H9 (cell line): Measurements from ENCODE around the gene NDC80. TPM values are rescaled to one million over a fixed set of nuclear protein-coding genes. Genes with fewer than 3 reads are reported as not detected.

Source experiments
- DNase-seq: peaks from one replicate; pipeline ENCODE4 v3.0.0-alpha.2; 2017
- H2AFZ ChIP-seq: one replicate; pipeline ENCODE4 v1.6.1; 2013; ENCODE audit warnings: mild to moderate bottlenecking, low read length, control low read depth, moderate library complexity
- H2AK5ac ChIP-seq: 2 replicates; pipeline ENCODE4 v1.6.1; 2013; ENCODE audit warnings: low read length, control low read depth, mixed read lengths; ENCODE audit not compliant: insufficient read length
- H2BK120ac ChIP-seq: one replicate; pipeline ENCODE4 v1.6.1; 2013; ENCODE audit warnings: low read depth, mild to moderate bottlenecking, low read length, control low read depth, inconsistent platforms; ENCODE audit not compliant: poor library complexity, severe bottlenecking
- H2BK12ac ChIP-seq: 2 replicates; pipeline ENCODE4 v1.6.1; 2013; ENCODE audit warnings: low read length, control low read depth, mixed read lengths, low read depth; ENCODE audit not compliant: insufficient read length
- H2BK15ac ChIP-seq: 2 replicates; pipeline ENCODE4 v1.6.1; 2013; ENCODE audit warnings: low read depth, low read length, control low read depth
- H2BK20ac ChIP-seq: one replicate; pipeline ENCODE4 v1.6.1; 2013; ENCODE audit warnings: low read depth, mild to moderate bottlenecking, low read length, control low read depth, inconsistent platforms; ENCODE audit not compliant: poor library complexity, severe bottlenecking
- H2BK5ac ChIP-seq: 2 replicates; pipeline ENCODE4 v1.6.1; 2013; ENCODE audit warnings: low read length, control low read depth, mixed read lengths; ENCODE audit not compliant: insufficient read length
- H3K14ac ChIP-seq: 2 replicates; pipeline ENCODE4 v1.6.1; 2013; ENCODE audit warnings: low read length, control low read depth; ENCODE audit not compliant: insufficient read depth
- H3K18ac ChIP-seq: 2 replicates; pipeline ENCODE4 v1.6.1; 2013; ENCODE audit warnings: low read depth, mild to moderate bottlenecking, mixed read lengths, low read length, control low read depth; ENCODE audit not compliant: insufficient read length
- H3K23ac ChIP-seq: 2 replicates; pipeline ENCODE4 v1.6.1; 2013; ENCODE audit warnings: low read length, control low read depth, mixed read lengths, low read depth; ENCODE audit not compliant: insufficient read length
- H3K23me2 ChIP-seq: 2 replicates; pipeline ENCODE4 v1.6.1; 2013; ENCODE audit warnings: low read depth, mild to moderate bottlenecking, mixed read lengths, low read length, control low read depth; ENCODE audit not compliant: insufficient read length, poor library complexity, severe bottlenecking
- H3K27ac ChIP-seq: 2 replicates; pipeline ENCODE4 v1.5.1; 2013; ENCODE audit warnings: low read length, control low read depth, mixed read lengths, low read depth; ENCODE audit not compliant: insufficient read length
- H3K27me3 ChIP-seq: 2 replicates; pipeline ENCODE4 v1.6.1; 2013; ENCODE audit warnings: low read length, control low read depth, inconsistent platforms; ENCODE audit not compliant: insufficient read depth
- H3K4ac ChIP-seq: 2 replicates; pipeline ENCODE4 v1.6.1; 2013; ENCODE audit warnings: low read depth, mild to moderate bottlenecking, control low read depth, inconsistent platforms, low read length, moderate library complexity
- H3K4me1 ChIP-seq: 2 replicates; pipeline ENCODE4 v1.6.1; 2013; ENCODE audit warnings: low read length, control low read depth, inconsistent platforms; ENCODE audit not compliant: insufficient read depth
- H3K4me2 ChIP-seq: 2 replicates; pipeline ENCODE4 v1.6.1; 2013; ENCODE audit warnings: low read length, control low read depth, mixed read lengths; ENCODE audit not compliant: insufficient read length, insufficient read depth
- H3K56ac ChIP-seq: 2 replicates; pipeline ENCODE4 v1.6.1; 2013; ENCODE audit warnings: low read depth, mild to moderate bottlenecking, mixed read lengths, low read length, control low read depth; ENCODE audit not compliant: insufficient read length
- H3K79me1 ChIP-seq: 2 replicates; pipeline ENCODE4 v1.6.1; 2013; ENCODE audit warnings: low read depth, mild to moderate bottlenecking, moderate library complexity, low read length, control low read depth, inconsistent platforms; ENCODE audit not compliant: insufficient read depth, poor library complexity, severe bottlenecking
- H3K79me2 ChIP-seq: 2 replicates; pipeline ENCODE4 v1.6.1; 2013; ENCODE audit warnings: low read length, control low read depth, inconsistent platforms; ENCODE audit not compliant: insufficient read depth
- H3K9ac ChIP-seq: 2 replicates; pipeline ENCODE4 v1.6.1; 2013; ENCODE audit warnings: low read length, control low read depth, mixed read lengths; ENCODE audit not compliant: insufficient read length; ENCODE audit errors: extremely low read depth
- H3K9me3 ChIP-seq: one replicate; pipeline ENCODE4 v1.6.1; 2013; ENCODE audit warnings: low read depth, low read length, inconsistent platforms; ENCODE audit not compliant: control insufficient read depth
- H3T11ph ChIP-seq: one replicate; pipeline ENCODE4 v1.6.1; 2013; ENCODE audit warnings: mild to moderate bottlenecking, low read length, control low read depth, inconsistent platforms
- H4K20me1 ChIP-seq: one replicate; pipeline ENCODE4 v1.6.1; 2013; ENCODE audit not compliant: control insufficient read depth, insufficient read length, insufficient read depth
- H4K5ac ChIP-seq: 2 replicates; pipeline ENCODE4 v1.6.1; 2013; ENCODE audit warnings: low read depth, mild to moderate bottlenecking, mixed read lengths, low read length, control low read depth; ENCODE audit not compliant: insufficient read length
- H4K8ac ChIP-seq: replicated peaks from 2 replicates; pipeline ENCODE4 v1.6.1; 2013; ENCODE audit warnings: low read length, control low read depth, mixed read lengths, low read depth; ENCODE audit not compliant: insufficient read length
- H4K91ac ChIP-seq: 2 replicates; pipeline ENCODE4 v1.6.1; 2013; ENCODE audit warnings: low read depth, mild to moderate bottlenecking, moderate library complexity, mixed read lengths, low read length, control low read depth; ENCODE audit not compliant: insufficient read length
- H3K27ac Mint-ChIP-seq, 3 experiments: 2 replicates in 2 of 3; 3 replicates in 1 of 3; pipeline ENCODE4 v1.8.0; 2020 to 2021; ENCODE audit warnings: mixed read lengths in 3 of 3, mild to moderate bottlenecking in 1 of 3, moderate library complexity in 1 of 3
- H3K27me3 Mint-ChIP-seq: 2 replicates; pipeline ENCODE4 v1.8.0; 2021; ENCODE audit warnings: low read depth, mild to moderate bottlenecking, moderate library complexity, mixed read lengths
- H3K36me3 Mint-ChIP-seq, 3 experiments: 2 replicates in 2 of 3; 3 replicates in 1 of 3; pipeline ENCODE4 v1.8.0; 2020 to 2021; ENCODE audit warnings: low read depth in 3 of 3, mixed read lengths in 3 of 3; ENCODE audit not compliant: insufficient read depth in 1 of 3
- H3K4me1 Mint-ChIP-seq, 2 experiments: 2 replicates each; pipeline ENCODE4 v1.8.0; 2020; ENCODE audit warnings: mixed read lengths in 2 of 2
- H3K4me3 Mint-ChIP-seq, 2 experiments: 2 replicates in 1 of 2; 3 replicates in 1 of 2; pipeline ENCODE4 v1.8.0; 2020 to 2021; ENCODE audit warnings: mild to moderate bottlenecking in 2 of 2, mixed read lengths in 2 of 2, moderate library complexity in 1 of 2
- H3K9me3 Mint-ChIP-seq, 2 experiments: 2 replicates in 1 of 2; 3 replicates in 1 of 2; pipeline ENCODE4 v1.8.0; 2020; ENCODE audit warnings: mild to moderate bottlenecking in 2 of 2, mixed read lengths in 2 of 2, moderate library complexity in 1 of 2
- WGBS: extraction: QIAGEN DNeasy Blood & Tissue Kit; methylation state at CpG from one replicate; pipeline ENCODE4 v1.1.7; 2013; ENCODE audit warnings: missing lambda C conversion rate, low lambda C conversion rate, mixed read lengths; ENCODE audit not compliant: insufficient read length; ENCODE audit errors: extremely low coverage; 5-methylcytosine and 5-hydroxymethylcytosine counted together
- total RNA-seq: library from RNA; stranded (reverse); gene quantifications from 2 replicates; pipeline ENCODE4 v1.2.1, GENCODE V29; 2021
- TF ChIP-seq, protein P1 (sequence below): fragments of 200-600 bp; sonication (generic); conservative IDR thresholded peaks from 3 replicates; pipeline ENCODE4 v1.8.0; 2021; ENCODE audit warnings: antibody characterized with exemption, mild to moderate bottlenecking

NDC80 gene
- total RNA-seq, 1 experiment from 2014 or later, result 39.5 TPM

- Histone ChIP-seq H4K20me1 (no peaks in the 10 kb centered on the region), H2AFZ (no peak overlapping the region), H3K79me1 (no peaks in the 10 kb centered on the region), H3K9ac (peak overlapping the region; percentile 69), H4K91ac (no peak overlapping the region), H3K4me2 (peak overlapping the region; percentile 75), H3K4me1 (peaks cover 2% of the 10 kb centered on the region; the same call in 1 of the 2 replicates), H3K56ac (no peak overlapping the region), H4K8ac (no peak overlapping the region), H3K23me2 (peaks cover 11% of the 10 kb centered on the region), H4K5ac (no peak overlapping the region), H2BK5ac (no peak overlapping the region), H3K27ac (no peak overlapping the region), H3K18ac (no peak overlapping the region), H3K27me3 (peaks cover 14% of the 10 kb centered on the region; the same call in 1 of the 2 replicates), H3K23ac (no peak overlapping the region), H2BK120ac (no peak overlapping the region), H3T11ph (no peak overlapping the region), H2BK15ac (no peak overlapping the region), H2BK12ac (no peak overlapping the region), H3K9me3 (no peaks in the 10 kb centered on the region), H3K4ac (no peak overlapping the region), H2BK20ac (no peak overlapping the region), H3K14ac (no peak overlapping the region), H3K79me2 (peaks cover 10% of the 10 kb centered on the region; the same call in 1 of the 2 replicates), H2AK5ac (no peak overlapping the region)
- Mint-ChIP-seq H3K27me3 (peaks cover 28% of the 10 kb centered on the region), H3K9me3 (peaks cover 0 to 3% of the 10 kb centered on the region in 2 experiments; a peak in 2 of 5 replicates), H3K4me1 (peaks cover 27 to 30% of the 10 kb centered on the region in 2 experiments), H3K27ac (0 out of 7 replicates have a peak overlapping the region, but pooled peaks of 1 of the 3 experiments have one; percentile 34), H3K4me3 (peak overlapping the region; percentile 92 to 94), H3K36me3 (peaks cover 4 to 8% (median 5%) of the 10 kb centered on the region in 3 experiments)
- no peak for DNase-seq
- no CpG with 5 or more reads among the region's 12 CpGs for WGBS
- TF ChIP-seq, protein P1, sequence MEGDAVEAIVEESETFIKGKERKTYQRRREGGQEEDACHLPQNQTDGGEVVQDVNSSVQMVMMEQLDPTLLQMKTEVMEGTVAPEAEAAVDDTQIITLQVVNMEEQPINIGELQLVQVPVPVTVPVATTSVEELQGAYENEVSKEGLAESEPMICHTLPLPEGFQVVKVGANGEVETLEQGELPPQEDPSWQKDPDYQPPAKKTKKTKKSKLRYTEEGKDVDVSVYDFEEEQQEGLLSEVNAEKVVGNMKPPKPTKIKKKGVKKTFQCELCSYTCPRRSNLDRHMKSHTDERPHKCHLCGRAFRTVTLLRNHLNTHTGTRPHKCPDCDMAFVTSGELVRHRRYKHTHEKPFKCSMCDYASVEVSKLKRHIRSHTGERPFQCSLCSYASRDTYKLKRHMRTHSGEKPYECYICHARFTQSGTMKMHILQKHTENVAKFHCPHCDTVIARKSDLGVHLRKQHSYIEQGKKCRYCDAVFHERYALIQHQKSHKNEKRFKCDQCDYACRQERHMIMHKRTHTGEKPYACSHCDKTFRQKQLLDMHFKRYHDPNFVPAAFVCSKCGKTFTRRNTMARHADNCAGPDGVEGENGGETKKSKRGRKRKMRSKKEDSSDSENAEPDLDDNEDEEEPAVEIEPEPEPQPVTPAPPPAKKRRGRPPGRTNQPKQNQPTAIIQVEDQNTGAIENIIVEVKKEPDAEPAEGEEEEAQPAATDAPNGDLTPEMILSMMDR, result no peak
Measured at GRCh38 chr18:2656981-2657512, 85.7 kb downstream of the NDC80 start.
